Measurements from ENCODE around the gene VWA5A.

GRCh38 chr11:124096364-124096763 lies 18.9 kb upstream of the VWA5A start:
- TF ChIP-seq CTCF (IDR thresholded peaks at IDR 0.05) (no peak), POLR2A (IDR thresholded peaks at IDR 0.05) (no peak)

All from adrenal gland (tissue), 5 donors.